ENCODE data around the gene JOSD2. TPM values are rescaled to one million over a fixed set of nuclear protein-coding genes. Genes with fewer than 3 reads are reported as not detected.

The JOSD2 gene
- total and polyA plus RNA-seq, 9 of the 15 experiments (the other 6 are each of a cell fraction or from before 2014, with no cell fraction given) = 0.06 to 14.4 (median 3.1) TPM

- TF ChIP-seq E2F1 (CRISPR knock-in tag; IDR thresholded peaks at IDR 0.05) (no peak), HMGXB4 (CRISPR knock-in tag; IDR thresholded peaks at IDR 0.05) (no peak), ZNF592 (IDR thresholded peaks at IDR 0.05) (no peak), NFATC3 (IDR thresholded peaks at IDR 0.05) (no peak)
- TF ChIP-seq, protein P1, sequence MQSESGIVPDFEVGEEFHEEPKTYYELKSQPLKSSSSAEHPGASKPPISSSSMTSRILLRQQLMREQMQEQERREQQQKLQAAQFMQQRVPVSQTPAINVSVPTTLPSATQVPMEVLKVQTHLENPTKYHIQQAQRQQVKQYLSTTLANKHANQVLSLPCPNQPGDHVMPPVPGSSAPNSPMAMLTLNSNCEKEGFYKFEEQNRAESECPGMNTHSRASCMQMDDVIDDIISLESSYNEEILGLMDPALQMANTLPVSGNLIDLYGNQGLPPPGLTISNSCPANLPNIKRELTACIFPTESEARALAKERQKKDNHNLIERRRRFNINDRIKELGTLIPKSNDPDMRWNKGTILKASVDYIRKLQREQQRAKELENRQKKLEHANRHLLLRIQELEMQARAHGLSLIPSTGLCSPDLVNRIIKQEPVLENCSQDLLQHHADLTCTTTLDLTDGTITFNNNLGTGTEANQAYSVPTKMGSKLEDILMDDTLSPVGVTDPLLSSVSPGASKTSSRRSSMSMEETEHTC (IDR thresholded peaks at IDR 0.05) = no peak
Measured at GRCh38 chr19:50489461-50490011, 21.5 kb downstream of the JOSD2 start (continued).
